H1 (cell line): Measurements from ENCODE around the gene HBEGF. TPM values are rescaled to one million over a fixed set of nuclear protein-coding genes. Genes with fewer than 3 reads are reported as not detected.

Experiments
- BACH1 ChIP-seq: IDR thresholded peaks from 2 replicates; pipeline ENCODE4 v1.6.1; 2012; ENCODE audit warnings: low read length, improper control_type of control experiment
- FOSL1 ChIP-seq: IDR thresholded peaks from 2 replicates; pipeline ENCODE4 v1.6.1; 2011; ENCODE audit warnings: mild to moderate bottlenecking, low read depth, low read length, moderate library complexity; ENCODE audit not compliant: insufficient read depth
- GTF2F1 ChIP-seq: IDR thresholded peaks from 2 replicates; pipeline ENCODE4 v1.6.1; 2012; ENCODE audit warnings: low read depth, low read length, improper control_type of control experiment, borderline replicate concordance
- JUN ChIP-seq: IDR thresholded peaks from 2 replicates; pipeline ENCODE4 v1.6.1; 2011; ENCODE audit warnings: low read depth, mild to moderate bottlenecking, improper control_type of control experiment, low read length
- polyA plus RNA-seq, 7 experiments: library from polyadenylated mRNA; depleted of rRNA in 3 of 7; stranded (reverse) in 5 of 7; unstranded in 2 of 7; fragments of >200 nt in 5 of 7; fragments of 200-250 nt in 2 of 7; gene quantifications; 1 replicate in 5 of 7; 2 replicates in 1 of 7; 4 replicates in 1 of 7; pipeline versions ENCODE4 v1.2.1 to v1.2.3, GENCODE V29; 2011 to 2013; ENCODE audit warnings: missing spikeins in 2 of 7, mixed read lengths in 2 of 7
- total RNA-seq: library from RNA; stranded (reverse); fragmentation: NEBNext Ultra II Directional; extraction: Animal tissue kit (Norgen Biotek cat#: 25700); gene quantifications from 2 replicates; pipeline ENCODE4 v1.2.1, GENCODE V29; 2021
- TF ChIP-seq, protein P1 (sequence below): IDR thresholded peaks from 2 replicates; pipeline ENCODE4 v1.6.1; 2012; ENCODE audit warnings: low read length, inconsistent platforms

HBEGF gene
- total and polyA plus RNA-seq, 2 of the 8 experiments (the other 6 are each of a cell fraction or from before 2014, with no cell fraction given), result 2.4 to 2.5 TPM

DNA sequence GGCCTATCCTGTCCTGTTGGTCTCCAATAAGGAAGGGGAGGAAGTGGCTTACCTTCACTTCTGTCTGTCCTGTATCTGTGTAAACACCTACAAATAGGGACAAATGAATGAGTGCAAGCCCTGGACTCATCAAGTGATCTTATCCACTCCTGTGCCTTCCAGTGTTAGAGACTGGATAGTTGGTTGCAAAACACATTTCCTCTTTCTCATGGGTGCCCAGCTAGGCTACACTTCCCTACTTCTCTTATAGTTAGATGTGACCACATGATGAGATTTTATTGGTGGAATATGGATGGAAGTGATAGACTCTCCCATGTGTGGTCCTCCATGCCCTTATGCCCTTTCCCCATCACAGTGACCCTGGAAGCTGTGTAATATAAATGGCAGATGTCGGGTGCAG lies 26.6 kb downstream of the HBEGF start (continued):
- TF ChIP-seq, protein P1, sequence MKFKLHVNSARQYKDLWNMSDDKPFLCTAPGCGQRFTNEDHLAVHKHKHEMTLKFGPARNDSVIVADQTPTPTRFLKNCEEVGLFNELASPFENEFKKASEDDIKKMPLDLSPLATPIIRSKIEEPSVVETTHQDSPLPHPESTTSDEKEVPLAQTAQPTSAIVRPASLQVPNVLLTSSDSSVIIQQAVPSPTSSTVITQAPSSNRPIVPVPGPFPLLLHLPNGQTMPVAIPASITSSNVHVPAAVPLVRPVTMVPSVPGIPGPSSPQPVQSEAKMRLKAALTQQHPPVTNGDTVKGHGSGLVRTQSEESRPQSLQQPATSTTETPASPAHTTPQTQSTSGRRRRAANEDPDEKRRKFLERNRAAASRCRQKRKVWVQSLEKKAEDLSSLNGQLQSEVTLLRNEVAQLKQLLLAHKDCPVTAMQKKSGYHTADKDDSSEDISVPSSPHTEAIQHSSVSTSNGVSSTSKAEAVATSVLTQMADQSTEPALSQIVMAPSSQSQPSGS, result no peak
- TF ChIP-seq BACH1 (no peak), FOSL1 (no peak), GTF2F1 (no peak), JUN (no peak)
